Hepatocyte (in vitro differentiated cells): ENCODE results near the gene SH2D3C.

ENCODE experiments used
- EZH2 ChIP-seq: fragments of 200-600 bp; sonication (generic); IDR thresholded peaks from 2 replicates; pipeline ENCODE4 v1.6.1; 2016; ENCODE audit warnings: antibody characterized with exemption, mild to moderate bottlenecking, borderline replicate concordance
- EZH2phosphoT487 ChIP-seq: fragments of 200-600 bp; sonication (generic); IDR thresholded peaks from one replicate; pipeline ENCODE4 v1.6.1; 2018; ENCODE audit warnings: antibody characterized with exemption, mild to moderate bottlenecking, low read depth, moderate library complexity; ENCODE audit not compliant: unreplicated experiment, severe bottlenecking
- TF ChIP-seq, protein P1 (sequence below): fragments of 200-600 bp; sonication (generic); IDR thresholded peaks from 2 replicates; pipeline ENCODE4 v1.5.1; 2016; ENCODE audit warnings: antibody characterized with exemption, mild to moderate bottlenecking; ENCODE audit not compliant: poor library complexity

DNA sequence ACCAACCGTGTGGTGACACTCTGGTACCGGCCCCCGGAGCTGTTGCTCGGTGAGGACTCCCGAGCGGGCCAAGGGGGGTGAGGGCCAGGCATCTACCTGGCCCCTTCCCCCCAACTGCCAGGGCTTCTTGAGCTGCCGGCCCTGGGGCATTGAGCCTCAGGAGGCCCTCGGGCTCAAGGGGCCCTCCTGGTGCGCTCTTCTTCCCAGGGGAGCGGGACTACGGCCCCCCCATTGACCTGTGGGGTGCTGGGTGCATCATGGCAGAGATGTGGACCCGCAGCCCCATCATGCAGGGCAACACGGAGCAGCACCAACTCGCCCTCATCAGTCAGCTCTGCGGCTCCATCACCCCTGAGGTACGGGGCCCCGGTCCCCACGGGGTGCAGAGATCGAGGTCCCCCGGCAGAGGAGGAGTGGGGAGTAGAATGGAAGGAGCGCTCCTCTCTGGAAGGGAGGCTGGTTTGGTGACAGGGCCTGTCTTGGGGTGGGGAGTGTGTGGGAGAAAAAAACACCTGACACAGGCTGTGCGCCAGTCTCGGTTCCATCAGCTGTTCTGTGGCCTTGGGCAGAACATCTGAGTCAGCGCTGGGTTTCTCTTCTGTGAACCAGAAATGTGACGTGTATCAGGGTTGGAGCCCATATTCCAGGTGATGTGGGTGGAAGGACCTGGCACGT lies 10.0 kb upstream of the SH2D3C start:
- TF ChIP-seq, protein P1, sequence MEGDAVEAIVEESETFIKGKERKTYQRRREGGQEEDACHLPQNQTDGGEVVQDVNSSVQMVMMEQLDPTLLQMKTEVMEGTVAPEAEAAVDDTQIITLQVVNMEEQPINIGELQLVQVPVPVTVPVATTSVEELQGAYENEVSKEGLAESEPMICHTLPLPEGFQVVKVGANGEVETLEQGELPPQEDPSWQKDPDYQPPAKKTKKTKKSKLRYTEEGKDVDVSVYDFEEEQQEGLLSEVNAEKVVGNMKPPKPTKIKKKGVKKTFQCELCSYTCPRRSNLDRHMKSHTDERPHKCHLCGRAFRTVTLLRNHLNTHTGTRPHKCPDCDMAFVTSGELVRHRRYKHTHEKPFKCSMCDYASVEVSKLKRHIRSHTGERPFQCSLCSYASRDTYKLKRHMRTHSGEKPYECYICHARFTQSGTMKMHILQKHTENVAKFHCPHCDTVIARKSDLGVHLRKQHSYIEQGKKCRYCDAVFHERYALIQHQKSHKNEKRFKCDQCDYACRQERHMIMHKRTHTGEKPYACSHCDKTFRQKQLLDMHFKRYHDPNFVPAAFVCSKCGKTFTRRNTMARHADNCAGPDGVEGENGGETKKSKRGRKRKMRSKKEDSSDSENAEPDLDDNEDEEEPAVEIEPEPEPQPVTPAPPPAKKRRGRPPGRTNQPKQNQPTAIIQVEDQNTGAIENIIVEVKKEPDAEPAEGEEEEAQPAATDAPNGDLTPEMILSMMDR = no peak
- TF ChIP-seq EZH2 (no peak), EZH2phosphoT487 (no peak)
